Gastroesophageal sphincter (tissue), 3 donors: ENCODE data around the gene SCN4A.

Source experiments
- EP300 ChIP-seq: sonication (generic); formaldehyde crosslinking; IDR thresholded peaks from one replicate; pipeline ENCODE4 v1.6.1; 2017; ENCODE audit warnings: antibody characterized with exemption, mild to moderate bottlenecking
- POLR2A ChIP-seq, 2 donors: fragments of 450-650 bp; IDR thresholded peaks; one replicate each; pipeline ENCODE4 v1.6.1; 2017; ENCODE audit warnings: antibody characterized with exemption in 2 of 2, mild to moderate bottlenecking in 2 of 2, moderate library complexity in 1 of 2
- POLR2AphosphoS5 ChIP-seq: sonication (generic); formaldehyde crosslinking; IDR thresholded peaks from one replicate; pipeline ENCODE4 v1.6.1; 2017; ENCODE audit warnings: antibody characterized with exemption
- TF ChIP-seq, protein P1 (sequence below), 4 experiments: fragments of 200-600 bp in 2 of 4; fragments of 450-650 bp in 2 of 4; sonication (generic) in 1 of 4; IDR thresholded peaks; one replicate each; pipeline ENCODE4 v1.5.1; 2017 to 2019; ENCODE audit warnings: antibody characterized with exemption in 4 of 4, mild to moderate bottlenecking in 2 of 4, moderate library complexity in 2 of 4

DNA sequence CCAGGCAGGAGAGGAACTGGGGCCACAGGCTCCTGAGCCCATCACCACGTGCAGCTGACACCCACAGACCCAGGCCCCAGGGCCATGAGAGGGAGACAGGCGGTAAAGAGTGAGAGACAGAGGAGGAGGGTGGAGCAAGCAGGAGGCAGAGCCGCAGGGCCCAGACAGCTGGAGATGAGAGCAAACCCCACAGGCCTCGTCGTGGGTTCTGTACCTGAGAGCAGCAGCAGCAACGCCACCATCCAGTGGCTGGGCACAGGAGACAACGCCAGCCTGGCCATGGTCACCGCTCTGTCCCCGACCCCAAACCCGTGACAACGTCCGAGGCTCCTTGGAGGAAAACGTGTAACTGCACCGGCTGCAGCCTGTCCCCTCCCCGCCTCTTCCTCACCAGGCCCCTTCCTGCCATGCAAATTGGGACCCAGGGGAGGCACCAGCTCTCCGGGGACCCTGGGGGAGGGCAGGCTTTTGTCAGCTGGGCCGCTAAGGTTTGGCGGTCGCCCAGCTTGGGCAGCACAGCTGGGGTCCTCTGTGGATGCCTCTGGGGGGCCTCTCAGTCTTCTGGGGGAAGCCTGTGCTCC is 40.6 kb downstream of the SCN4A start, which contains the start of gene CD79B:
- TF ChIP-seq, protein P1, sequence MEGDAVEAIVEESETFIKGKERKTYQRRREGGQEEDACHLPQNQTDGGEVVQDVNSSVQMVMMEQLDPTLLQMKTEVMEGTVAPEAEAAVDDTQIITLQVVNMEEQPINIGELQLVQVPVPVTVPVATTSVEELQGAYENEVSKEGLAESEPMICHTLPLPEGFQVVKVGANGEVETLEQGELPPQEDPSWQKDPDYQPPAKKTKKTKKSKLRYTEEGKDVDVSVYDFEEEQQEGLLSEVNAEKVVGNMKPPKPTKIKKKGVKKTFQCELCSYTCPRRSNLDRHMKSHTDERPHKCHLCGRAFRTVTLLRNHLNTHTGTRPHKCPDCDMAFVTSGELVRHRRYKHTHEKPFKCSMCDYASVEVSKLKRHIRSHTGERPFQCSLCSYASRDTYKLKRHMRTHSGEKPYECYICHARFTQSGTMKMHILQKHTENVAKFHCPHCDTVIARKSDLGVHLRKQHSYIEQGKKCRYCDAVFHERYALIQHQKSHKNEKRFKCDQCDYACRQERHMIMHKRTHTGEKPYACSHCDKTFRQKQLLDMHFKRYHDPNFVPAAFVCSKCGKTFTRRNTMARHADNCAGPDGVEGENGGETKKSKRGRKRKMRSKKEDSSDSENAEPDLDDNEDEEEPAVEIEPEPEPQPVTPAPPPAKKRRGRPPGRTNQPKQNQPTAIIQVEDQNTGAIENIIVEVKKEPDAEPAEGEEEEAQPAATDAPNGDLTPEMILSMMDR (IDR thresholded peaks at IDR 0.05), result no peak
- no peak for TF ChIP-seq POLR2AphosphoS5
- no peak for TF ChIP-seq POLR2A (IDR thresholded peaks at IDR 0.05)
- TF ChIP-seq EP300, result no peak
